NCI-H2227 (cell line): ENCODE data around the gene PRR13.
"Not testable (repeated sequence)": the region's sequence is repeated elsewhere in the genome, so short reads cannot be mapped to it uniquely, and the experiment has no call there.

Experiments
- DNase-seq: peaks from one replicate; lab custom pipeline; 2025; ENCODE audit not compliant: unreplicated experiment; lab: John Stamatoyannopoulos, UW

PRR13 gene

DNA sequence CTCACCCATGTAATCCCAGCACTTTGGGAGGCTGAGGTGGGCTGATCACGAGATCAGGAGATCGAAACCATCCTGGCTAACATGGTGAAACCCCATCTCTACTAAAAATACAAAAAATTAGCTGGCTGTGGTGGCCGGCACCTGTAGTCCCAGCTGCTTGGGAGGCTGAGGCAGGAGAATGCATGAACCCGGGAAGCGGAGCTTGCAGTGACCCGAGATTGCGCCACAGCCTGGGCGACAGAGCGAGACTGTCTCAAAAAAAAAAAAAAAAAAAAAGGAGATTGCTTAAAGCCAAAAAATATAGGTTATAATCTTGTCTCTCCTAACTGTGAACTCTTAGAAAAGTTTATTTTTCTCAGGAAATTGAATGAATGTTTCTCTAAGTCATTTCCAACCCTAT lies 6.2 kb upstream of the PRR13 start:
- DNase-seq: not testable (repeated sequence)

DNA sequence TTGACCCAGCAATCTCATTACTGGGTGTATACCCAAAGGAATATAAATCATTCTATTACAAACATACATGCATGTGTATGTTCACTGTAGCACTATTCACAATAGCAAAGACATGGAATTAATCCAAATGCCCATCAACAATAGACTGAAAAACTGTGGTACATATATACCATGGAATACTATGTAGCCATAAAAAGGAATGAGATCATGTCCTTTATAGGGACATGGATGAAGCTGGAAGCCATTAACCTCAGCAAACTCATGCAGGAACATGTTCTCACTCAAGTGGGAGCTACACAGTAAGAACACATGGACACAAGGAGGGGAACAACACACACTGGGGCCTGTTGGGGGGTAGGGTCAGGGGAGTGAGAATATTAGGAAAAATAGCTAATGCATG lies 2.0 kb upstream of the PRR13 start:
- DNase-seq: not testable (repeated sequence)

GRCh38 chr12:53443955-53444354 lies 2.4 kb downstream of the PRR13 start:
- DNase-seq: no peak

DNA sequence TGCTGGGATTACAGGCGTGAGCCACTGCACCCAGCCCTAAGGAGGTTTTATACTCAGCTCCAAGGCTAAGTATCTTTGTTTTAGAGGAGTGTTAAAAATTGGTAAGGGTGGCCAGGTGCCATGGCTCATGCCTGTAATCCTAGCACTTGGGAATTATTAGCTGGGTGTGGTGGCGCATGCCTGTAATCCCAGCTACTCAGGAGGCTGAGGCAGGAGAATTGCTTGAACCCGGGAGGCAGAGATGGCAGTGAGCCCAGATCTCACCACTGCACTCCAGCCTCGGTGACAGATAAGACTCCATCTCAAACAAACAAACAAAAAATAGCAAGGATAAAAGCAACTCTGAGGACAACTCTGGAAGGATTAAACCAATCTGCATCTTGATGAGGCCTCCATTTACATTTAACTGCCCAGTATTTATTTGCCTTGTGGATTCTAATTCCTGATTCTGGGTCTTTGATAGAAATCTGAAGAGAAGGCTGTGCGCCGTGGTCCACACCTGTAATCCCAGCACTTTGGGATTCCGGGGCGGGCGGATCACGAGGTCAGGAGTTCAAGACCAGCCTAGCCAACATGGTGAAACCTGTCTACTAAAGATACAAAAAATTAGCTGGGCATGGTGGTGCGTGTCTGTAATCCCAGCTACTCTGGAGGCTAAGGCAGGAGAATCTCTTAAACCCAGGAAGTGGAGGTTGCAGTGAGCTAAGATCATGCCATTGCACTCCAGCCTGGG lies 3.2 kb downstream of the PRR13 start:
- DNase-seq: not testable (repeated sequence)

DNA sequence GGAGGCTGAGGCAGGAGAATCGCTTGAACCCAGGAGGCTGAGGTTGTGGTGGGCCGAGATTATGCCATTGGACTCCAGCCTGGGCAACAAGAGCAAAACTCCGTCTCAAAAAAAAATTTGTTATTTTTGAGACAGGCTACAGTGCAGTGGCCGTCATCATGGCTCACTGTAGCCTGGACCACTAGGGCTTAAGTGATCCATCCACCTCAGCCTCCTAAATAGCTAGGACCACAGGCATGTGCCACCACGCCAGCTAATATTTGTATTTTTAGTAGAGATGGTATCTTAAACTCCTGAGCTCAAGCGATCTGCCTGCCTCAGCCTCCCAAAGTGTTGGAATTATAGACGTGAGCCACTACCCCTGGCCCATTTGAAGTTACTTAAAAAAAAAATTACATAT lies 9.4 kb downstream of the PRR13 start:
- no peak for DNase-seq

- peak; percentile 97 for DNase-seq
Measured at GRCh38 chr12:53451661-53452158, 10.2 kb downstream of the PRR13 start, which contains the start of gene PCBP2. Gene PCBP2 (plus strand): TSS chr12:53452102. CDS start chr12:53454801, 2,699 bp downstream.

- DNase-seq: peak; percentile 86
Measured at GRCh38 chr12:53452159-53453077, 10.9 kb downstream of the PRR13 start.

- DNase-seq: no peak
Measured at GRCh38 chr12:53453953-53454640, 12.6 kb downstream of the PRR13 start.

DNA sequence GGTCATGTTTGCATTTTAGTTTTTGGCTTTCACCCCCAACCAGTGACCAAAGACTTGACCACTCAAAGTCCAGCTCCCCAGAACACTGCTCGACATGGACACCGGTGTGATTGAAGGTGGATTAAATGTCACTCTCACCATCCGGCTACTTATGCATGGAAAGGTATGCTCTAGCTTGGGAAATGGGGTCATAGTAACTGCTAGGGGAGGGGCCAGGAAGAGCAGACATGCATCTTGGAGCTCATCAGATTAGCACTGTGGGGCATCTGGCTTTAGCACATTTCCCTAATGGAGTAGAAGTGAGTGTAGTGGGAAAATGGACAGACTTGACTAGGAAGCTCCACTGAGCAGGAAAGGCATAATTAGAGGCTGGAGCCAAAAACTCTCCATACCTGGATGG lies 13.2 kb downstream of the PRR13 start:
- DNase-seq: no peak

- DNase-seq: no peak
Measured at GRCh38 chr12:53456654-53457366, 15.3 kb downstream of the PRR13 start.

DNA sequence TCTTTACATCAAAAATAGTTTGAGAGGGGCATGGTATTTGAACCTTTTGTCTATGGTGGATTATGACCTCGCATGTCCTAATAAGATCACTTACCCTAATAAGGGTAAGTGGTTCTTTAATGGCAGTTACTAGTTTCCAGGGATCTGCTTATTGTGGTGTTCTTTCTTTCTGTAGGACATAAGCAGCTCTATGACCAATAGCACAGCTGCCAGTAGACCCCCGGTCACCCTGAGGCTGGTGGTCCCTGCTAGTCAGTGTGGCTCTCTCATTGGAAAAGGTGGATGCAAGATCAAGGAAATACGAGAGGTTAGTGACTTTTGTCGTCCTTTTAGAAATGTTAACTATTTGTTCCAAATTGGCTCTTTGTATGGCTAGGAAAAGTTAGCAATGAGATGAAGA lies 17.6 kb downstream of the PRR13 start:
- DNase-seq: no peak

GRCh38 chr12:53461059-53461458 lies 19.5 kb downstream of the PRR13 start:
- DNase-seq: peak; percentile 19

GRCh38 chr12:53461591-53461990 lies 20.1 kb downstream of the PRR13 start:
- DNase-seq: no peak

DNA sequence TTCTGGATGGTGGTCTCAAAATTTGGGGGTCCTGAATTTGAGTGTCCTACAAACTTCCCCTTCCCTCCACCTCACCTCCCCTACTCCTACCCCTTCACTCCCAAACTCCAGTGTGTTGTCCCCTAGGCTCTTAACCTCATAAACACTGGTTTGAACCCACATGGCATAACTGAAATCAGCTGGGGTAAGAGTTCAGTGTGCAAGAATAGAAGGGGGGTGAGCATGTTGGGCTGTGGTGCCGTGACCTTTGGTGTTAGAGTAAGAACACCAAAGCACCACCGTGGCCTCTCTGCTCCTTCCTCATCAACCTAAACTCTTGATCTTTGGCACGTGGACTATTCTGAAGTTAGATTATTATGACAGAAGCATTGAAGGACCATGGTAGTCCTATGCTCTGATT lies 21.4 kb downstream of the PRR13 start:
- no peak for DNase-seq

DNA sequence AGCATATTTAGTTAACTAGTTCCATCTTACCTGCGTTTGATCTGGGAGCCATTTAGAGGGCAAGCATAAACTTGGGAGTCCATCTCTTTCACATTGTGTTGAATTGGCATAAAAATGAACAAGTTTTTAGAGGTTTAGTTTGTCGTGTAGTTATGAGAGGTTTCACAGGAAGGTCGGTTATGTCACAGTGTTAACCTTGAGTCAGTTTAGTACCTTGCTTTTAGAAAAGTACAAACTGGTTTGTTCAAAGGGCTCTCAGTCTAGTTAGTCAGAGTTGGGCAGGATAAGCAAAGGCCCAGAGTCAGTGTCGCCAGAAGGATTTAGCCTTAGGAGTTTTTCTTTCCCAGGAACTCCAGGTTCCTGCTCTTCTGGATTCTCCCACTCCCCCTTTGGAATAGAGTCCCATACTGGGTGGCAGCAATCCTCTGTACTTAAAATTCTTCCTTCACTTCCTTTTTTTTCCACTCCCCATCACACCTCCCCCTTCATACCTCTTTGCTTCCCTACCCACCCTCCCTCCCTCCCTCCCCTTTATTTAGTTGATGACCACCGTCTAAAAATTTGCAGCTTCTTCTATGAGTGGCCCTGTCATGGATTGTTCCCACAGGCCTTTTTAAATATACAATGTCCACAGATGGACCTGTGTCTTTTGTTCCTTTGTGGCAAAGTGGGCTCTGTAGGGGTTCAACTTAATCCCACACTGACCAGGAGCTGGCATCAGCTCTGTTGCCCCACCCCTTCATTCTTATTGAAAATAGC lies 22.4 kb downstream of the PRR13 start:
- DNase-seq: no peak

- no peak for DNase-seq
Measured at GRCh38 chr12:53464685-53465418, 23.3 kb downstream of the PRR13 start.

DNA sequence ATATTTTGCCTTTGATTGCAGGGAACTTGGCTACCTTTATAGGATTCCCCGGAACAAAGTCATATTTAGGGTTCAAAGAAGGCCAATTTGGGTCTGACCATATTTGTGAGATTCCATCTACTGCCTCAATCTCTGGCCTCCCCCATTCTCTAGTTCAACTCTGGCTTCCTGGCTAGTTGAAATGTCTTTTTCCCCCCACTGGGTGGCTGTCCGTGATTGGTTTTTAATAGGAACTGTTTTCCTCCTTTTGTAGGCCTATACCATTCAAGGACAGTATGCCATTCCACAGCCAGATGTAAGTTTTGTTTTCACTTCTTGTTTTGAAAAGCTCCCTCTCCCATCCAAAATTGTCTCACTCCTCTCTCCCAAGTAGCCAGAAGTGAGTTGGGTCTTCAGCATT lies 24.1 kb downstream of the PRR13 start:
- DNase-seq: no peak

DNA sequence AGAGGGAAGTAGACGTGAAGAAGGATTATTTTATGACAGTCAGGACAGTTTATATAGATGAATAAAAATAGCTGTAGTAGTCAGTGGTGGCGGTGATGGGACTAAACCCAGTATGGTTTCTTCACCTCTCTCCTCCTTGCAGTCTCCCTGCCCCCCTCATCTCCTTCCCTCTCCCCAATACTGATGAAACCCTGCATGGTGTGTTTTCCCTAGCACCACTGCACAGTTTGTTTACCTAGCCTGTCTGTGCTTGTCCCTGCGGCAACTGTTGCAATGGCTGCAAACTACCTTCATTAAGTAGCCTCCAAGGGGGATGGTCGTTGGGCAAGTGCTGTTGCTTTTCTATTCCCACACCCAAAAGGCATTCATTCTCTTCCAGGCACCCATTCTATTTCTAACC lies 25.1 kb downstream of the PRR13 start:
- DNase-seq: no peak

DNA sequence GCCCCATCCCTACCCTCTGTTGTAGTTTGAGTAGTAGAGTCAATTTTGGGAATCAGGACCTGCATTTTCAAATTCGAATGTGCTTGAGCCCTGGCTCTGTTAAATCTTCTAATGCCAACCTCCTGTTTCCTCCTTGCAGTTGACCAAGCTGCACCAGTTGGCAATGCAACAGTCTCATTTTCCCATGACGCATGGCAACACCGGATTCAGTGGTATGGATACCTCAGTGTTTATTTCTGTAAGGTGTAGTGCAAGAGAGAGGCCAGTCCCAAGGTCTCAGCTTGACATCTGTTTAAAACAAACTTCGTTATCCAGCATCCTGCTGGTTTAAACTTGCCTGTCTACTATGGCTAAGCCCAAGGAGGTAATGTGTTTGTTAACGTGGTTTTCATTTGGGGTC lies 25.5 kb downstream of the PRR13 start:
- DNase-seq: no peak
